Epithelial cell of esophagus (primary cell): ENCODE data around the gene WDR91.
A peak's percentile ranks its signal among the peaks of the same experiment; 100 is the strongest.

Experiments
- DNase-seq: peaks from one replicate; pipeline ENCODE4 v3.0.0; 2010; ENCODE audit warnings: low read depth
- H3K4me3 ChIP-seq: 2 replicates; pipeline ENCODE4 v1.5.1; 2011; ENCODE audit warnings: mild to moderate bottlenecking, low read length, control low read depth
- CTCF ChIP-seq: IDR thresholded peaks from 2 replicates; pipeline ENCODE4 v1.5.1; 2011; ENCODE audit warnings: low read depth, mild to moderate bottlenecking, low read length, control low read depth, inconsistent platforms; ENCODE audit not compliant: insufficient read depth; ENCODE audit errors: missing control alignments

WDR91 gene

GRCh38 chr7:135169964-135170273 is 41.4 kb downstream of the WDR91 start:
- TF ChIP-seq CTCF = no peak
- no peak for DNase-seq
- H3K4me3 ChIP-seq = peak overlapping the region; percentile 73

DNA sequence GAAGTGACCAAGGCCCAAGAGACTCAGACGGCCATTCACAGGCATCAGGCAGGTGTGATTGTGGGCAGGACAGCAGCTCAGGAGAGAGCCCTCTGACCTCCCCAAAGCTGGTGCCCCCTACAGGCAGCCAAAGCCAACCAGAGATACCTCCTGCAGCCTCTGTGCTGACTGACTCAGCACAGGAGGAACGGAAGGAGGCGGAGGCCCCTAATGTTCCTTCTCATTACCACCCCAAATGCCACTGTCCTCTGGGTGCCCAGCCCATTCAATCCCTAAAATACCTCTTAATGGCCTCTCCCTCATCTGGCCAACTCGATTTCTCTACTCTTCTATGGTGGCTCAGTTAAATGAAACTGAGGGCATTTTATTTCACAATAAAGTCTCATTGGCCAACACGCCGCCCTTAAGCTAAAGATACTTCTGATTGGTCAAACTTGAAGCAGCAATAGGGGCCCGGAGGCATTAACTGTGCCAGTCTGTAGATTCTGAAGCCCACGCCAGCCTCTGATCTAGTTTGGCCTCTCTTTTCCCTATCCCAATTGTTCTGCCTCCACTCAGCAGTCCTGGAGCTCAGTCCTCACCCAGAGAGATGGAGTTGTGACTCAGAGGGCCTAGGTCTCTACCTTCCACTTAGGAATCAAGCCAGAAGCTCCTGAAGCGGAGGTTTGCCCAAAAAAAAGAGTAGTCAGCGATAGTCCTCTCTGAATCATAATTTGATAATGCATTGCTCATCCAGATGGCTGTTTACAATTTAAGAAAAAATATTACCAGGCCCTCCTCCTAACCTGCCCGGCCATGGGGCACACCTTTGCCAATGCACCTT is 42.0 kb downstream of the WDR91 start:
- peak; percentile 94 for DNase-seq
- H3K4me3 ChIP-seq = peak overlapping the region; percentile 73
- TF ChIP-seq CTCF = peak; percentile 21

GRCh38 chr7:135168489-135169140 is 42.7 kb downstream of the WDR91 start:
- DNase-seq = no peak
- TF ChIP-seq CTCF = no peak
- no peak overlapping the region for H3K4me3 ChIP-seq

DNA sequence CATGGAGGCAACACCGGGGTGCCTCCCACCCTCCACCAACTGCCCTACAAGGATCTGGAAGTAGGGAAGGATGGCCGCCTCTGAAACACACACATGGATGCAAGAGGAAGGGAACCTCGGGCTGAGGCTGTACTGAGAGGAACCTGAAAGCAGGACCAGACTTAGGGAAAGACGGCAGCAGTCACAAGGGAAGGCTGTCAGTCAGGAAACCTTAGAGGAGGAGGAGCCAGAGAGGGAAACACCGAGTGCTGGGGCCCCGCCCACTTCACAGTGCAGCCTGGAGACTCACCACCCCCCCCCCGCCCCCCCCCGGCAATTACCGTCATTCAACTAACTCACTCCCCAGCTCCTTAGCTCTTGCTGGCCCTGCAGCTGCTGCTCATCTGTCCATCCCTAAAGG is 43.3 kb downstream of the WDR91 start:
- H3K4me3 ChIP-seq = no peak overlapping the region

DNA sequence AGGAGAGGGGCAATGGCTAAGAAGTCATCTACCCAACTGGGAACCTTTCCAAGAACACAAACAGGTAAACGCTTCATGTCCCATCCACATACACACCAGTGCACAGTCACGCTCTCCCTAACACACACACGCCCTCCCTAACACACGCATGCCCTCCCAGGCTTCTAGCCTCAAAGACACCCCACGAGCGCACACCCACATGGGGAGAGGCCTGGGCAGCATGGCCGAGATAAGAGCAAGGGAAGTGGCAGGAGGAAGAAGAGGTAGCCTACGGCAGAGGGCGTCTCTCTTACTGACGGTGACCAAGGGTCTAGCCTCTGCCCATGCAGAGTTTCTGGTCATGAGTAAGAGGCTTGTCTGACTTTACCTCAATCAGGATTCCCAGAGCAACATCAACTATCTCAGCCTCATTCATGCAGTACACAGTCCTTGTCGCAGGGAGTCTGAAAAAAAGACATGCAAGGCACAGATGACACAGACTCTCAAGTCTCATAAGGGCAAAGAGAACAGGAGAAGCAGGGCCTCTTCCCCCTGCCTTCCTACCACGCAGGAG is 43.9 kb downstream of the WDR91 start:
- no peak for TF ChIP-seq CTCF
- no peak for DNase-seq
- no peak overlapping the region for H3K4me3 ChIP-seq

More for the DNA sequence above, 43.3 kb downstream of the WDR91 start:
- DNase-seq = no peak
- TF ChIP-seq CTCF = no peak

- no peak for DNase-seq
- no peak overlapping the region for H3K4me3 ChIP-seq
- no peak for TF ChIP-seq CTCF
Observed at GRCh38 chr7:135166338-135166990, 44.9 kb downstream of the WDR91 start.
